NCI-H1092 (cell line): ENCODE data around the gene DUS4L.

Source experiments
- DNase-seq: peaks from one replicate; lab custom pipeline; 2025; lab: John Stamatoyannopoulos, UW

Gene DUS4L

DNA sequence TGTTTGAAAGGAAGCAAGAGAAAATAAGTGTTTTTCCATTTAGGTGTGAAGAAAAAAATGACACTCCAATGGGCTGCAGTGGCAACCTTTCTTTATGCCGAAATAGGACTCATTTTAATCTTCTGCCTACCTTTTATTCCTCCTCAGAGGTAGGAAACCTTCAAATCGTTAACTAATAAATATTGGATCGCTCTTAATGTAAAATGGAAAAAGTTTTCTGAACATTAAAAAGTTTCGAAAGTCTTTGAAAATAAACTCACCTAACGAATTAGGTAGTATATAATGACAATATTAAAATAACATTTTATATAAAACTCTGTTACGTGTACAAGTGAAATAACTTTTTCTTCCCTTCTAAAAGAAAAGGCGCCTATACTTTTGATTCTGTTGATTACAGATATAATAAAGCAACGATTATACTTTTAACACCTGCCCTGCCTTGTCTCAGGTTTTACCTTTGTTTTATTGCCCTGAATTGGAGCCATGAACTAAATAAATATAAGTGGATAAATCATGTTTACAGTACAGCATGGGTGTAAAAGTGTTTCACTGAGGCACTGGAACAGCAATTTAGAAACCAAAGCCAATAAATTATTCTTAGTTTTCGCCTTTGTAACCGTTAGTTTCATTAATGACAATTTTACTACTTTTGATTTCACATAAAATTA is 17.1 kb downstream of the DUS4L start:
- no peak for DNase-seq

DNA sequence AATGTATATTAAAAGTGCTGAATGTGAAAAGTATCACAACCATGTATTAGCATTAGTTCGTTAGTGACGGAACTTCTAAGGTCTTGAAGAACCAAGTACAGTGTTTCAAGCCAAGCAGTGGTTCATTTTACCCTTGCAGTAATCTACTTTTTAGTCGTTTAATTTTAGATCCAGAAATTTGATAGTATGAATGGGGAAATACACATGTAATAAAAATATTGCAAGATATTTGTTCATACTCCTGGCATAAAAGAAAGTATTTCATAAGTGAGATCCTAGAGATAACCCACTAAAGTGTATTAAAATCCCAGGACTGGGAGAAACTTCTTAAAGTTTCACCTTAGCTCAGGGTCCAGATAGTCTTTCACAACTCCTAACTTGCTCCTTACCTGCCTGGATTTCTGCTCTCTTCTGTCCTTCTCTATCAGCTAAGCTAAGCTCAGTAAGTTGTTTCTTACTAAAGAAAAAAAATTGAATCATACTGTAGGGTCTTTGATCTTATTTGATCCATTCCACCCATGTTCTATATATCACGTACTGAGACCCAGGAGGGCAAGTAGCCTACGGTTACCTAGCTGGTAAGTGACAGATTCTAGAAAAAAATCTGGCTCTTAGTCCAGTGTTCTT is 17.7 kb downstream of the DUS4L start:
- no peak for DNase-seq

GRCh38 chr7:107582875-107583274 is 19.1 kb downstream of the DUS4L start:
- no peak for DNase-seq

DNA sequence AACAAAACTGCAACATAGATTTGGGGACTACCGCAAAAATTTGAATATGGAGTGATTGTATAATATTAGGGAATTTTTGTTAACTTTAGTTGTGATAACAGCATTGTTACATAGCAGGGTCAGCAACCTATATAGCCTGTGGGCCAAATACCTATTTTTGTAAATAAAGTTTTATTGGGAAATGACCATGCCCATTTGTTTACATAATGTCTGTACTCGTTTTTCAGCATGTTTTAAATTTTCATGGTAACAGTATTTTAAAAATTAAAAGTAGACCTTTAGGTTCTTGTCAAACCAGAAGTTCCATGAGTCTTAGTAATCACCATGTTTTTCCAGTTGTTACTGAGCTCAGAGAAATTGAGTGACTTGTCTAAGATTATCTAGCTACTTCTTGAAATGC is 20.9 kb downstream of the DUS4L start:
- no peak for DNase-seq

DNA sequence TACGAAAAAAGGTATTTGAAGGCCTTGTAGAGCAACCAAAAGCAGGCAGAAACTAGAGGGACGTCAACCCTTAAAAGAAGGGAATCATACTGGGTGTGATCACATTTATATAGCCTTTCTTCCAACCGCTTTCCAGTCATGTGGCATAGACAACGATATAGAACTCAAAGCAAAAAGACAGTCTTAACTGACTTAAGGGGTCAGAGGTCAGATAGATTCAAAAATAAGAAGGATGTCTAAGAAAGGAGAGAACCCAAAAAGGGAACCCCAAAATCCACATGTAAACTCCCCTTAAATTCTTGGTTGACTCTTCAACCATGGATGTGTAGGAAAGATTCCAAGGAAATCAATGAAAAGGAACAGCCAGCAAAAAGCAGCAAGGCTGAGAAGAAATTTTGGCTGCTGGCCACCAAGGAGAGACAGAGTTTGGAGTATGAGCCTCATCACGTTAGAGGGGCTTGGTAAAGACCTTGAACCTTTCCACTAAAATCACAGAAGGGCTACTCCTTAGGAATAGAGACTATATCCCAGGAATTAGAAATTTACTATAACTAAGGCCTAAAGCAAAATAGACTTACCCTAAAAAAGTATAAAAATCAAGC is 24.9 kb downstream of the DUS4L start:
- no peak for DNase-seq

- DNase-seq, result no peak
Observed at GRCh38 chr7:107591421-107591820, 27.6 kb downstream of the DUS4L start.

- DNase-seq, result no peak
Observed at GRCh38 chr7:107592361-107593024, 28.7 kb downstream of the DUS4L start.

DNA sequence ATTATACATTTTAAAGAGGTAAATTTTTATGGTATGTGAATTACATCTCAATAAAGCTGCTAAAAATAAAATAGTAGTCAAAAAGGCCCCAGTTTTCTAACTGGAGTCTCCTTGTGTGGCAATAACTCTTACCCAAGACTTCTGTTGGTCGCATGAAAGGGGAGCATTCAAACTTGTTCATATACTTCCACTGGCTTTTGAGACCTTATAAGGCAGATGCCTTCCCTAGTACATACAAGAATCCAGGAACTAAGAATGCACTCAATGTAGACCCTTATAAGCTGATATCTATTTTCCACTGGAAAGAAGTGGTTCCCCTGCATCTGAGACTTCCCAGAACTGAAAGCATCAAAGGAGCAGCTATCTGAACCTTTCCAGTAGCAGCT is 29.2 kb downstream of the DUS4L start:
- no peak for DNase-seq

- no peak for DNase-seq
Observed at GRCh38 chr7:107594961-107595737, 31.4 kb downstream of the DUS4L start.

DNA sequence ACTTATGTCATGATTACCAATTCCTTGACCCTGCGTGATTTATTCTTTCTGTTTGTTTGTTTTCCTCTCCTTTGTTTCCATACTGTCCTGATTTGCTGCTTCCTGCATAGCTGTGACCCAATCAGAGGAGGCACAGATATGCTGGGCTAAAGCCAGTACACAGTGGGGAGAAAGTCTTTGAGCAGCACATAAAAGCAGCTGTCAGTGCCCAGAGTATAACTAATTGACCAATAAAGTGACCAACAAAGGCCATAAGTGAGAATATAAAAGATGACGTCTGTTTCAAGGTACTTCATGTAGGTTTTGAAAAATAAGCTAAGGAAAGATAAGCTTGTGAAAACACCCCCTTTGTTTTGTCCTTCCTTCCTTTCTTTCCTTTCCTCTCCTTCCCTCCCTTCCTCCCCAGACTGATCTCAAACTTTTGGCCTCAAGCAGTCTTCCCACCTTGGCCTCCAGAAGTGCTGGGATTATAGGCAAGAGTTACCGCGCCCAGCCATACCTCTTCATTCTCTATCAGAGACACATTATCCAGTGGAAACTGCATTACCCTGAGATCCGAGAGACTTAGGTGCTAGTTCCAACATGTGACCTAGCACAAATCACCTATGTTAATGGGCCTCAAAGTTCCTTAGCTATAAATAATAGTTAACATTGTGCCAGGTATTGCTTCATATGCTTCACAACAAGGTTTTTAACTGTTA is 33.3 kb downstream of the DUS4L start:
- DNase-seq, result no peak

DNA sequence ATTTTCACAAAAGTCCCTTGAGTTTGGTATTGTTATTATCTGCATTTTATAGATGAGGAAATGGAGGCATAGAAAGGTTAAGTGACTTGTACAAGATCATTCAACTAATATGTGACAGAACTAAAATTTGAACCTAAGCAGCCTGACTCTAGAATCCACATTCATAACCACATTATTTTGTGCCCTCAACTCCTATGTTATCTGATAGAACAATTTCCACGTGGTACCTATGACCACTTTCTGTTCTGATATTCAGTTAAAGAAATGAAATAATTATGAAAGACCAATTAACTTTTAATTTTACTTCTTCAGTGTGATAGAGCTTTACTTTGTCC is 33.8 kb downstream of the DUS4L start:
- DNase-seq, result no peak

DNA sequence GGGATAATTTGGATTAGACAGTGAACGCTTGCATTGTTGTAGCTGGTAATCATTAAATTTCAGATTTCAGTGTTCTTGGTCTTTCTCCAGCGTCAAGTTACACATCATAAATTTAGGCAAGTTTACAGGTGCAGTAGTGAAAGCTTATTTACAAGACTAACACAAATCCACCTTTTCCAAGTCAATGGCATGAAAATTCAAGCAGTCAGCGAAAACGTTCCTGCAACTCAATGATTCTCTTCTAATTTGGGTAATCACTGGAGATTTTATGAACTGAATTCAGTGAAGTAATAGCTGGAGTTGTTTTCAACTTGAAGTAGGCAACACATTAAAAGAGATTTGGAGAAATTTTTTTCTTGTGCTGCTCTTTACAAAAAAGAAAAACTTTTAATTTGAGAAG is 34.2 kb downstream of the DUS4L start:
- DNase-seq, result no peak

DNA sequence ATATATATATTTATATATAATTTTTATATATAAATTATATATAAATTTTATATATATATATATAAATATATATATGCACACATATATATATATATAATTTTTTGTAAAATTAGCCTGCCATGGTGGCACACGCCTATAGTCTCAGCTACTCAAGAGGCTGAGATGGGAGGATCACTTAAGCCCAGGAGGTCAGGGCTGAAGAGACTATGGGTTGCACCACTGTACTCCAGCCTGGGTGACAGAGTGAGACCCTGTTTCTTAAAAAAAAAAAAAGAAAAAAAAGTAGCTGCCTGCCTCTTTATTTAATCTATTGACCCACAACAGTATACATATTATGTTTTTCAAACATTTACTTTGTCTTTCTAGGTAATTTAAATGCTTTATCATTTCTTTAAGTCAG is 35.5 kb downstream of the DUS4L start:
- no peak for DNase-seq

GRCh38 chr7:107600816-107601215 is 37.0 kb downstream of the DUS4L start:
- no peak for DNase-seq

- no peak for DNase-seq
Observed at GRCh38 chr7:107605218-107605815, 41.5 kb downstream of the DUS4L start.

DNA sequence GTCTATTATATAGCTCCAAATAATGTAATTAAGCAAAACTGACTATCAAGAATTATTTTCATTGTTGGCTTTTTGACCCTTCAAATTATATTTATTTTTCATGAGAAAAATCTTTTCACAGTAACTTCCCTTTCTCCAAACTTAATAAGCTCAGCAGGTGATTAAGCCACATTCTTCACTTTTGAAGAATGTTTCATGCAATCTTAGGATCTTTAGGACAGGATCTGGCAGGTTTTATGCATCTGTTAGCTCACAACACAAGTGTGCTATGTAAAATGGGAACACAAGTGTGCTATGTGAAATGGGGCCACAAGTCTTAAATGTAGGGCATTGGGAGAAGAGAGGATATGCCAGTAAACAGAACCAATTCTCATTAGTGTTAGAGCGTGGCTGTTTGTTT is 42.5 kb downstream of the DUS4L start:
- no peak for DNase-seq

DNA sequence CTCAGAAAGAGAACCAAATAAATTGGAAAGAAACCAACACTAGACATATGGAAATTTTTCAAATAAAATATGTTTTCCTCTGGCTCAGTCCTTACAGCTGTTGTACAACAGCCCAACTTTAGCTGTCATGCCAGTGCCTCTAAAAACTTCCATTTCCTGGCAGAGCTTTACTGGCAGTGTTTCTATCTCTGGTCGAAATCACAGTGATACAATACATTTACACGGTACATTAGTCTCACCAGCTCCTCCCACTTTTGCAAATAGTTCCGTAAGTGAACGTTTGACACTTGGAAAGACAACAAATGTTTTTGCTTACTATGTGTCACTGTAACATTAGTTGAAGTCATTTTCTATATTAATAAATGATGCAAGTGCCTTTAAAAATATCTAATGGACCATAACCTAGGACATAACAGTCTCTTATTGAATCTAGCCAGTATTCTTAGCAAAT is 46.1 kb downstream of the DUS4L start:
- DNase-seq, result no peak

DNA sequence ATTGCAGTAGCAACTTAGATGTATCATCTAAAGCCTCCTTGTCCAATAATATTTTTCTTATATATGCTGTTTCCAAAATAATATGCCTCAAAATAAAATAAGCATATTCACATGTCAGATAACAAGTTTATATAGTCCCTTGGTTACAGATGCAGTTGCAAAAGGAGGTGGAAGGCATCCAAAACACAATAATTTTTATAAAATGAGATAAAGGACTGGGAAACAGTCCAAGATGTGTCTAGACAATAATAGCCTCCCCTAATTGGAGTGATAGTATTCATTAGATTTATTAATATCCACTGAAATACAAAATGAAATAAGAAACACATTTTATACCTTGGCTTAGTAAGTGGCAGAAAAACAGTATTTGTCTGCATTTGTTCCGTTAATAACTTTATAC is 46.6 kb downstream of the DUS4L start:
- DNase-seq, result no peak

DNA sequence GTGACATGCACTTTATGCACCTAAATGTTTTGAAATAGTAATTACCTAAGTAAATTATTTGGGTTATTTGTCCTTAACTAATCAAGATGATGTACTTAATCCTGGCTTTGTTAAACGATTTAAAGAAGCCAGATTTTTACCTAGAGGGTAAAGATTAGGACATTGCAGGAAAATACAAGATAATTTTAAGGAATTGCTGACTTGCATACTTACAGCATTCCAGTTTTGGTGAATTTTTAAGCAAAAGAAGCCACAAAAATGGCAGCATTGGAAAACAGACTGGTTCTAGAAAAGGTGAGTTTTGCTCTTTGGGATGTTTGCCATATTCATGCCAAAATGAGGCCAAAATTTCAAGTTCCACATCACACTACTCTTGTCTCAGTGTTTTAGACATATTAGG is 49.7 kb downstream of the DUS4L start:
- DNase-seq, result no peak

- DNase-seq, result no peak
Observed at GRCh38 chr7:107613948-107614347, 50.2 kb downstream of the DUS4L start.

- DNase-seq, result no peak
Observed at GRCh38 chr7:107614425-107614824, 50.7 kb downstream of the DUS4L start.
